HL-60 (cell line): ENCODE measurements around the gene MED13L.

Experiments
- CTCF ChIP-seq: IDR thresholded peaks from one replicate; pipeline ENCODE4 v1.5.1; 2011; ENCODE audit warnings: low read length, control low read depth, inconsistent platforms; ENCODE audit not compliant: insufficient read depth
- GABPA ChIP-seq: IDR thresholded peaks from 2 replicates; pipeline ENCODE4 v1.6.1; 2012; ENCODE audit warnings: low read depth
- POLR2AphosphoS5 ChIP-seq: IDR thresholded peaks from 2 replicates; pipeline ENCODE4 v1.6.1; 2012; ENCODE audit warnings: low read depth
- REST ChIP-seq: IDR thresholded peaks from 2 replicates; pipeline ENCODE4 v1.6.1; 2012; ENCODE audit warnings: low read depth; ENCODE audit not compliant: insufficient replicate concordance
- SPI1 ChIP-seq: IDR thresholded peaks from 2 replicates; pipeline ENCODE4 v1.6.1; 2012; ENCODE audit warnings: low read depth, mild to moderate bottlenecking, borderline replicate concordance

GRCh38 chr12:116174006-116174405 is 103.5 kb downstream of the MED13L start:
- TF ChIP-seq CTCF (no peak), POLR2AphosphoS5 (no peak), SPI1 (no peak), REST (no peak), GABPA (no peak)
